ENCODE data around the gene KIT.

KIT gene

GRCh38 chr4:54661169-54661568 is 3.4 kb downstream of the KIT start:
- no peak for TF ChIP-seq GABPA (IDR thresholded peaks at IDR 0.05; ENCODE audit: low read depth)
- TF ChIP-seq SPI1 (IDR thresholded peaks at IDR 0.05; ENCODE audit: borderline replicate concordance, low read depth): no peak
- TF ChIP-seq POLR2AphosphoS5 (IDR thresholded peaks at IDR 0.05; ENCODE audit: low read depth): no peak
- no peak for TF ChIP-seq CTCF (IDR thresholded peaks at IDR 0.05; ENCODE audit: insufficient read depth, low read length)
- TF ChIP-seq, protein P1, sequence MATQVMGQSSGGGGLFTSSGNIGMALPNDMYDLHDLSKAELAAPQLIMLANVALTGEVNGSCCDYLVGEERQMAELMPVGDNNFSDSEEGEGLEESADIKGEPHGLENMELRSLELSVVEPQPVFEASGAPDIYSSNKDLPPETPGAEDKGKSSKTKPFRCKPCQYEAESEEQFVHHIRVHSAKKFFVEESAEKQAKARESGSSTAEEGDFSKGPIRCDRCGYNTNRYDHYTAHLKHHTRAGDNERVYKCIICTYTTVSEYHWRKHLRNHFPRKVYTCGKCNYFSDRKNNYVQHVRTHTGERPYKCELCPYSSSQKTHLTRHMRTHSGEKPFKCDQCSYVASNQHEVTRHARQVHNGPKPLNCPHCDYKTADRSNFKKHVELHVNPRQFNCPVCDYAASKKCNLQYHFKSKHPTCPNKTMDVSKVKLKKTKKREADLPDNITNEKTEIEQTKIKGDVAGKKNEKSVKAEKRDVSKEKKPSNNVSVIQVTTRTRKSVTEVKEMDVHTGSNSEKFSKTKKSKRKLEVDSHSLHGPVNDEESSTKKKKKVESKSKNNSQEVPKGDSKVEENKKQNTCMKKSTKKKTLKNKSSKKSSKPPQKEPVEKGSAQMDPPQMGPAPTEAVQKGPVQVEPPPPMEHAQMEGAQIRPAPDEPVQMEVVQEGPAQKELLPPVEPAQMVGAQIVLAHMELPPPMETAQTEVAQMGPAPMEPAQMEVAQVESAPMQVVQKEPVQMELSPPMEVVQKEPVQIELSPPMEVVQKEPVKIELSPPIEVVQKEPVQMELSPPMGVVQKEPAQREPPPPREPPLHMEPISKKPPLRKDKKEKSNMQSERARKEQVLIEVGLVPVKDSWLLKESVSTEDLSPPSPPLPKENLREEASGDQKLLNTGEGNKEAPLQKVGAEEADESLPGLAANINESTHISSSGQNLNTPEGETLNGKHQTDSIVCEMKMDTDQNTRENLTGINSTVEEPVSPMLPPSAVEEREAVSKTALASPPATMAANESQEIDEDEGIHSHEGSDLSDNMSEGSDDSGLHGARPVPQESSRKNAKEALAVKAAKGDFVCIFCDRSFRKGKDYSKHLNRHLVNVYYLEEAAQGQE (IDR thresholded peaks at IDR 0.05; ENCODE audit: insufficient replicate concordance, low read depth): no peak
- no peak overlapping the region for H3K4me3 ChIP-seq (replicated peaks; ENCODE audit: insufficient read depth, low read length)
- H3K27me3 ChIP-seq (ENCODE audit: insufficient read depth, poor library complexity, severe bottlenecking): peaks cover 7% of the 10 kb centered on the region
- no peak for DNase-seq (ENCODE audit: low read depth in 1 of 2, low spot score in 1 of 2)
- H3K27ac ChIP-seq (replicated peaks): no peak overlapping the region

DNA sequence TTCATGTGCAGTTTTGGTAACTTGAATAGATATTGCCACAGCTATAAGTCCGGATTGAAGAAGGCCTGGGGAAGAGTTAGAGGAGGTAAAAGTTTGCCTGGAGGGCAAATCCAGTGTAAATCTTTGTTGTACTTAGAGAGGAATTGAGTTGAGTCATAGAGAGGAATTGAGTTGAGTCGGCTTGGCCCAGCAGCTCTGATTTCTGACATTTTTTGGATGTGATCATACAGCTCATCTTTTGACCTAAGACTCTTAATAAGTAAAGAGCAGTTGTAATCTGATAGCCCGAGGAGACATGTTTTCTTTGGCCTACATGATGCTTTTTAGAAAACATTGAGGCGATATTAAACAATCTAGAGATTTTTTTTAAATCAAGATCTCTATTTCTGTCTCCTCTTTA is 3.9 kb downstream of the KIT start:
- peaks cover 7% of the 10 kb centered on the region for H3K27me3 ChIP-seq (ENCODE audit: insufficient read depth, poor library complexity, severe bottlenecking)
- TF ChIP-seq, protein P1 (IDR thresholded peaks at IDR 0.05; ENCODE audit: insufficient replicate concordance, low read depth): no peak
- TF ChIP-seq SPI1 (IDR thresholded peaks at IDR 0.05; ENCODE audit: borderline replicate concordance, low read depth): no peak
- TF ChIP-seq GABPA (IDR thresholded peaks at IDR 0.05; ENCODE audit: low read depth): no peak
- no peak for TF ChIP-seq CTCF (IDR thresholded peaks at IDR 0.05; ENCODE audit: insufficient read depth, low read length)
- TF ChIP-seq POLR2AphosphoS5 (IDR thresholded peaks at IDR 0.05; ENCODE audit: low read depth): no peak
- DNase-seq (ENCODE audit: low read depth in 1 of 2, low spot score in 1 of 2): no peak
- H3K27ac ChIP-seq (replicated peaks): no peak overlapping the region
- H3K4me3 ChIP-seq (replicated peaks; ENCODE audit: insufficient read depth, low read length): no peak overlapping the region

DNA sequence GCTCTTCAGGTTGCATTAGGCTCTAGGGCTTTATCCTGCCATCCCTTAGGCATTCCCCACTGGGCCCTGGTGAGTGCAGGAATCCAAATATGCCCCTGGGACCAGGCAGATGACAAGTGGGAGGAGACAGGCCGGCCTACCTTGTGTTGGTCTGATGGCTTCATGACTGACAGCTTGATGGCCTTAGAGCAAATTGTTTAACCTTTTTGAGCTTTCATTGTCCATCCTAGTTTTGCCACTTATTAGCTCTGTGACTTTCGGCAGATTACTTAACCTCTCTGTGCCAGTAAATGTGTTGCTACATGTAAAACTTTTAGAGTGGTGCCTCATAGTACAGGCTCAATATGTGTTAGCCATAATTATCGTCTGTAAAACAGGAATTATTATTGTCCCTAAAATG is 4.4 kb downstream of the KIT start:
- Histone ChIP-seq H3K27ac (replicated peaks) (no peak overlapping the region), H3K27me3 (ENCODE audit: insufficient read depth, poor library complexity, severe bottlenecking) (peaks cover 7% of the 10 kb centered on the region), H3K4me3 (replicated peaks; ENCODE audit: insufficient read depth, low read length) (no peak overlapping the region)
- DNase-seq (ENCODE audit: low read depth in 1 of 2, low spot score in 1 of 2): no peak
- TF ChIP-seq GABPA (IDR thresholded peaks at IDR 0.05; ENCODE audit: low read depth) (no peak), POLR2AphosphoS5 (IDR thresholded peaks at IDR 0.05; ENCODE audit: low read depth) (no peak), SPI1 (IDR thresholded peaks at IDR 0.05; ENCODE audit: borderline replicate concordance, low read depth) (no peak), CTCF (IDR thresholded peaks at IDR 0.05; ENCODE audit: insufficient read depth, low read length) (no peak)
- TF ChIP-seq, protein P1 (IDR thresholded peaks at IDR 0.05; ENCODE audit: insufficient replicate concordance, low read depth): no peak

Data from HL-60 (cell line).